Right renal cortex interstitium (tissue), 3 donors: ENCODE measurements around the gene KLK2. TPM values are rescaled to one million over a fixed set of nuclear protein-coding genes. Genes with fewer than 3 reads are reported as not detected.

ENCODE experiments used
- DNase-seq, 3 donors: peaks; one replicate each; pipeline ENCODE4 v3.0.0-alpha.2; 2013; ENCODE audit warnings: low read depth in 3 of 3, low spot score in 2 of 3
- polyA plus RNA-seq, 3 donors: library from polyadenylated mRNA; unstranded; fragments of 120-200 nt; gene quantifications; one replicate each; pipeline ENCODE4 v1.2.1, GENCODE V29; 2013; ENCODE audit not compliant: insufficient read length in 3 of 3

Gene KLK2
- under 1 TPM; 0.18 to 0.22 (median 0.21) TPM for polyA plus RNA-seq

- DNase-seq, result no peak
Measured at GRCh38 chr19:50873056-50873455, at the start of gene KLK2. KLK2 (plus strand) TSS chr19:50873439; CDS start chr19:50873474, 35 bp downstream.

GRCh38 chr19:50826492-50827240 lies 46.6 kb upstream of the KLK2 start:
- no peak for DNase-seq

- no peak for DNase-seq
Measured at GRCh38 chr19:50827476-50827875, 45.8 kb upstream of the KLK2 start.

GRCh38 chr19:50829801-50830200 lies 43.4 kb upstream of the KLK2 start:
- DNase-seq, result no peak

- no peak for DNase-seq
Measured at GRCh38 chr19:50830266-50831025, 42.8 kb upstream of the KLK2 start.

DNA sequence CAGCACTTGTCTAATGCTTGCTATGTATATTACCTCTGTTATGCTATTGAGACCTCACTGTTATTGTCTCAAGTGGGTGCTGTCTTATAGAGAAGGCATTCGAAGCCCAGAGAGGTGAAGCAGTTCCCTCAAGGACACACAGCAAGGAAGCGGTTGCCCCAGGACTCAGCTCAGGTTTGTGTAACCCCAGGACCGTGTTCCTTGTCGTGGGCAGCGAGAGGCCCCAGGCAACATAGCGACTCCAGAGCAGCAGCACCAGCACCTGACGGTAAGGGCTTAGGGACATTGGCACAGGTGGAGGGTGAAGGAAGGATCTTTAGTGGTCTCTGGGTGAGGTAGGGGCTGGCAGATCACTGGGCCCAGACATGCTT lies 42.2 kb upstream of the KLK2 start:
- DNase-seq, result no peak

DNA sequence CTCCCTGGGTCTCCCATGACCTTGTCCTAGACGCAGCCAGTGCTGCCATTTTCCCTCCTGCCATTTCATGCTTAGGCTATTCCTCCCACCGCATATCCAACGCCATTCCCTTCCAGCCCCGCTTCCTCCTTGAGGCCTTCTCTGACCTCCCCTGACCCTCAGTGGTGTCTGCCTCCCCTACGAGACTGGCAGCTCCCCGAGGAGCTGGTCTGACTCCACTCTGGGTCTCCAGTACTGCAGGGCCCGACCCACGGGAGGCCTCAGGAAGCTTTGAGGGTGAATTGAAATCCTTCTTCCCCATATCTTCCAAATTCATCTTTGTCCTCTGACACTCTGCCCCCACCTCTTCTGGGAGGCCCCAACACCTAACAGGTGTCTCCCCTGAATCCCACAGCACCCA lies 40.6 kb upstream of the KLK2 start:
- DNase-seq, result no peak

- no peak for DNase-seq
Measured at GRCh38 chr19:50833117-50833801, 40.0 kb upstream of the KLK2 start, which contains the start of gene KLK15. KLK15 (minus strand) TSS chr19:50833574; CDS start chr19:50831492, 2,082 bp downstream.

- no peak for DNase-seq
Measured at GRCh38 chr19:50833802-50834167, 39.5 kb upstream of the KLK2 start.

GRCh38 chr19:50835103-50835784 lies 38.0 kb upstream of the KLK2 start:
- no peak for DNase-seq

DNA sequence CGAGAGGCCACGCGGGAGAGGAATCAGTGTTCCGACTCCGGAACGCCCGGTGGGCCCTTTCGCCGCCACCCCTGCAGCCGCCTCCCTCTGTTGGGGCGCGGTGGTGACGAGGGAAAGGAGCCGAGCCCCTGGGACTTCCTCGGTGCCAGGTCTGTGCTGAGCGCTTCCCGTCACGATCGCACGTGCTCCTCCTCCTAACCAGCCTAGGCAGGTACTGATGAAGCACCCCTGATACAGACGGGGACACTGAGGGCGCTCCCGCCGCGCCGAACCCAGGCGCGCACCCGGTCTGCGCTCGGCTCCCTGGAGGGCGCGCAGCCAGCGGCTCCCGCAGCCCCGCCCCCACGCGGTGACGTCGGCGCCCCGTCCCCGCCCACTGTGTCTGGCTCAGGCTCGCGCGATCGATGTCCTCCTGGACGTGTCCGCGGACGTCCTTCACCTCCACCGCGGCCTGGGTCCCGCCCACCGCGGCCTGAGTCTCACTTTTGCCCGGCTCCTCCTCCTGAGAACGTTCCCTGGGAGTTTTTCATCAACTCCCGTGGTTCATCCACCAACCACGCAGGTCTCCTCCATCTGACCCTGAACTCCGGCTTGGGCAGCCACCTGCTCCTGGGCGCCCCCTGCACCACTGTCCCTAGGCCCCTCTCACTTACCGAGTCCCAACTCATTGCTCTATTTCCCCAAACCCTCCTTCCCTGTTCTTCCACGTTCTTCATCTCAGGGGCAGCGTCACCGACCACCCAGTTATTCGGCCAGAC lies 37.3 kb upstream of the KLK2 start:
- DNase-seq, result peak; percentile 25 to 51 (median 44)

- DNase-seq, result no peak
Measured at GRCh38 chr19:50836543-50837195, 36.6 kb upstream of the KLK2 start.

GRCh38 chr19:50837300-50837699 lies 35.9 kb upstream of the KLK2 start:
- DNase-seq, result no peak

- no peak for DNase-seq
Measured at GRCh38 chr19:50838239-50838638, 35.0 kb upstream of the KLK2 start.

DNA sequence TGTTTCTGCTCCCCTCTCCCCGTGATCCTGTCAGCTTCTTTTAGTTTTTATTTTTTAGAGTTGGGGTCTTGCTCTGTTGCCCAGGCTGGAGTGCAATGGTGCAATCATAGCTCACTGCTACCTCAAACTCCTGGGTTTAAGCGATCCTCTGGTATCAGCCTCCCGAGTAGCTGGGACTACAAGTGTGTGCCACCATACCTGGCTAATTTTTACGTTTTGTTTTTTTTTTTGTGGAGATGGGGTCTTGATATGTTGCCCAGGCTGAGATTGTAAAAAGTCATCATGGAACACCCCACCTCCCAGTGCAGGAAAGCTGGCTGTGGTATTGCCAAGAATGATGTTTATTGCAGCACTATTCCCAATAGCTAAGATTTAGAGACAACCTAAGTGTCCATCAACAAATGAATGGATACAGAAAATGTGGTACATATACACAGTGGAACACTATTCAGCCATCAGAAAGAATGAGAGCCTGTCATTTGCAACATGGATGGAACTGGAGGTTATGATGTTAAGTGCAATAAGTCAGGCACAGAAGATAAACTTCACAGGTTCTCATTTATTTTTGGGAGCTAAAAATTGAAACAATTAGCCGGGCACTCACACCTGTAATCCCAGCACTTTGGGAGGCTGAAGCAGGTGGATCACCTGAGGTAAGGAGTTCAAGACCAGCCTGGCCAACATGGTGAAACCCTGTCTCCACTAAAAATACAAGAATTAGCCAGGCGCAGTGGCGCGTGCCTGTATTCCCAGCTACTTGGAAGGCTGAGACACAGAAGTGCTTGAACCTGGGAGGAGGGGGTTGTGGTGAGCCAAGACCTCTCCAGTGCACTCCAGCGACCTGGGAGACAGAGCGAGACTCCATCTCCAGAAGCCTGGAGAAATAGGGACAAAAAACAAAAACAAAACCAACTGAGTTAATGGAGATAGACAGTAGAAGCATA lies 33.3 kb upstream of the KLK2 start:
- DNase-seq, result no peak

DNA sequence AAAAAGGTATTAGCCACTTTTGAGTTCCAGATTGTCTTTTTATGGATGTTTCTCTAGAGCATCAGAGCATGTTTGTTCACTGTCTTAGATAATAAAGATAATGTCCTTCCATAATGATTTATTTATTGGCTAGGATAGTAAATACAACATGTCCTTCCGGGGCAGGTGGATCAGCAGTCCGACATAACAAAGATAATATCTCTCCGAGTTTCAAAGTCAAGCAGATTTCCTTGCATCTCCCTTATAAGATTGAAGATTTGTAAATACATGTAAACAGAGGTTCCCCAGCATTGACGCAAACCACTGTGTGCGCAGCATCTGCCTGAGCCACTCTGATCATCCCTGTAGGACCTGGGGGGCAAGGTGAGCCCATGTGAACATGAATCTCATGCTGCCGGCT lies 31.1 kb upstream of the KLK2 start:
- no peak for DNase-seq

DNA sequence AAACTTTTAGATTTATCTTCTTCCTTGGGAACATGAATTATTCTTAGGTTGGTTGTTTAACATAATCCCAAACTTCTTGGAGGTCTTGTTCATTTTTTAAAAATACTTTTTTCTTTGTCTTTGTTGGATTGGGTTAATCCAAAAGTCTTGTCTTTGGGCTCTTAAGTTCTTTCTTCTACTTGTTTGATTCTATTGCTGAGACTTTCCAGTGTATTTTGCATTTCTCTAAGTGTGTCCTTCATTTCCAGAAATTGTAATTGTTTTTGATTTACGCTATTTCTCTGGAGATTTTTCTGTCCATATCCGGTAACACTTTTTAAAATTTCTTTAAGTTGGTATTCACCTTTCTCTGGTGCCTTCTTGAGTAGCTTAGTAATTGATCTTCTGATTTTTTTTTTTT lies 30.0 kb upstream of the KLK2 start:
- no peak for DNase-seq

DNA sequence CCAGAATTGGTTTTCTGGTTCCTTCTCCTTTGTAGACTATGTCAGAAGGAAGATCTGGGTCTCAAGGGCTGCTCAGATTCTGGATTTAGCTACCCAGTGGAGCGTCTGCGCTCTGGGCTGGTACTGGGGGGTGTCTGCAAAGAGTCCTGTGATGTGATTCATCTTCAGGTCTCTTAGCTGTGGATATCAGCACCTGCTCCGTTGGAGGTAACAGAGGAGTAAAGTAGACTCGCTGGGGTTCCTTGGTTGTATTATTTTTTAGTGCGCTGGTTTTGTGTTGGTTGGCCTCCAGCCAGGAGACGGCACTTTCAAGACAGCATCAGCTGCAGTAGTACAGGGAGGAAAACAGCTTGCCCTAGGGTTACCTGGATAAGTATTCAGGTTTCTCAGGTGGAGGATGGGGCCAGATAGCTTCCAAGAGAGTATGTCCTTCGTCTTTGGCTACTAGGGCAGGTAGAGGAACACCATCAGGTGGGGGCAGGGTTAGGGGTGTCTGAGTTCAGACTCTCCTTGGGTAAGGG lies 29.5 kb upstream of the KLK2 start:
- DNase-seq, result no peak
